Neural cell (in vitro differentiated cells): Measurements from ENCODE around the gene MOG.

Experiments
- EP300 ChIP-seq: fragments of 450-650 bp; conservative IDR thresholded peaks from 2 replicates; pipeline ENCODE4 v1.6.1; 2014; ENCODE audit warnings: antibody characterized with exemption, mild to moderate bottlenecking, moderate library complexity; ENCODE audit not compliant: poor library complexity, severe bottlenecking
- POLR2AphosphoS5 ChIP-seq: IDR thresholded peaks from 2 replicates; pipeline ENCODE4 v1.6.1; 2012
- RAD21 ChIP-seq: fragments of 450-650 bp; conservative IDR thresholded peaks from 2 replicates; pipeline ENCODE4 v1.6.1; 2014; ENCODE audit warnings: antibody characterized with exemption, mild to moderate bottlenecking, moderate library complexity
- REST ChIP-seq: IDR thresholded peaks from 2 replicates; pipeline ENCODE4 v1.6.1; 2012; ENCODE audit warnings: borderline replicate concordance
- SMC3 ChIP-seq: fragments of 450-650 bp; conservative IDR thresholded peaks from 2 replicates; pipeline ENCODE4 v1.6.1; 2014; ENCODE audit warnings: antibody characterized with exemption, mild to moderate bottlenecking, moderate library complexity; ENCODE audit not compliant: poor library complexity
- TAF1 ChIP-seq: IDR thresholded peaks from 2 replicates; pipeline ENCODE4 v1.6.1; 2012; ENCODE audit warnings: low read depth
- TF ChIP-seq, protein P1 (sequence below): fragments of 450-650 bp; IDR thresholded peaks from 2 replicates; pipeline ENCODE4 v1.5.1; 2014; ENCODE audit warnings: antibody characterized with exemption, mild to moderate bottlenecking, moderate library complexity; ENCODE audit not compliant: poor library complexity, severe bottlenecking

DNA sequence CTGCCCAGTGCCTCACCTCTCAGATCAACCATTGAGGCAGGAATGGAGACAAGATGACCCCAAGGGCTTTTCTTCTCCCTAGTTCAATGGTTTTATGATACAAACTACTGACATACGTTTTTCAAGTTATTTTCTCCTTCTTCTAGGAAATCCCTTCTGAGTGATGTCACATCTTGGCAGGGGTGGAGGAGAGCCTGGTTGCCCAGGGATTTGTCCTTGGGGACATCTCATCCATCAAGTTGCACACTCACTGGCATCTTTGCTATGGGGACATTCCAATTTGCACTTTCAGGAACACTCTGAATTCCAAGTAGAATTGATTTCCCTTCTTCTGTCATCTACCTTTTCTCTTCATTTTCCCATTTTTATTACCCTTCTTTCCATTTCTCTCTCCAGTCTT, 14.1 kb downstream of the MOG start:
- no peak for TF ChIP-seq REST
- TF ChIP-seq, protein P1, sequence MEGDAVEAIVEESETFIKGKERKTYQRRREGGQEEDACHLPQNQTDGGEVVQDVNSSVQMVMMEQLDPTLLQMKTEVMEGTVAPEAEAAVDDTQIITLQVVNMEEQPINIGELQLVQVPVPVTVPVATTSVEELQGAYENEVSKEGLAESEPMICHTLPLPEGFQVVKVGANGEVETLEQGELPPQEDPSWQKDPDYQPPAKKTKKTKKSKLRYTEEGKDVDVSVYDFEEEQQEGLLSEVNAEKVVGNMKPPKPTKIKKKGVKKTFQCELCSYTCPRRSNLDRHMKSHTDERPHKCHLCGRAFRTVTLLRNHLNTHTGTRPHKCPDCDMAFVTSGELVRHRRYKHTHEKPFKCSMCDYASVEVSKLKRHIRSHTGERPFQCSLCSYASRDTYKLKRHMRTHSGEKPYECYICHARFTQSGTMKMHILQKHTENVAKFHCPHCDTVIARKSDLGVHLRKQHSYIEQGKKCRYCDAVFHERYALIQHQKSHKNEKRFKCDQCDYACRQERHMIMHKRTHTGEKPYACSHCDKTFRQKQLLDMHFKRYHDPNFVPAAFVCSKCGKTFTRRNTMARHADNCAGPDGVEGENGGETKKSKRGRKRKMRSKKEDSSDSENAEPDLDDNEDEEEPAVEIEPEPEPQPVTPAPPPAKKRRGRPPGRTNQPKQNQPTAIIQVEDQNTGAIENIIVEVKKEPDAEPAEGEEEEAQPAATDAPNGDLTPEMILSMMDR: no peak
- TF ChIP-seq SMC3: no peak
- TF ChIP-seq EP300: no peak
- no peak for TF ChIP-seq TAF1
- no peak for TF ChIP-seq RAD21
- TF ChIP-seq POLR2AphosphoS5: no peak
